HepG2 (cell line): ENCODE results near the gene KRTAP29-1. TPM values are rescaled to one million over a fixed set of nuclear protein-coding genes. Genes with fewer than 3 reads are reported as not detected.

ENCODE experiments used
- ATAC-seq: fragments of 200-7000 bp; cut with Tn5 transposase; 3 replicates; pipeline ENCODE4 v1.9.1; 2020; ENCODE audit warnings: mild to moderate bottlenecking, moderate library complexity
- Bru-seq: library from RNA; stranded (reverse); fragments of 400-500 nt; gene quantifications from one replicate; lab custom pipeline; 2021; lab: Mats Ljungman, UMichigan
- BruChase-seq, 2 experiments: library from RNA; stranded (reverse); fragments of 400-500 nt; gene quantifications; one replicate each; lab custom pipeline; 2021; lab: Mats Ljungman, UMichigan
- BruUV-seq: library from RNA; stranded (reverse); fragments of 400-500 nt; replicated peaks from 2 replicates; lab custom pipeline; 2021; lab: Mats Ljungman, UMichigan
- CTCF ChIA-PET: fragments of 300-600 bp; formaldehyde crosslinking; extraction: SDS; loops from one replicate; lab custom pipeline; 2021; ENCODE audit warnings: low total read pairs, inconsistent platforms, low intra/inter-chr PET ratio; lab: Yijun Ruan, JAX
- POLR2A ChIA-PET: fragments of 350-600 bp; sonication (Branson Sonifier 250); formaldehyde crosslinking; loops from one replicate; lab custom pipeline; 2020; ENCODE audit warnings: antibody characterized with exemption, inconsistent platforms; lab: Yijun Ruan, JAX
- DNase-seq: peaks from one replicate; pipeline ENCODE4 v3.0.0-alpha.2; 2015; ENCODE audit warnings: low spot score
- FAIRE-seq: peaks from 3 replicates; lab custom pipeline; 2011; peaks lifted over from hg19 to GRCh38; lab: Jason Lieb, UNC
- H2AFZ ChIP-seq: one replicate; pipeline ENCODE4 v1.6.1; 2011; ENCODE audit warnings: low read length, inconsistent platforms
- H3K27ac ChIP-seq: fragments of 300-600 bp; 3 replicates; pipeline ENCODE4 v1.8.0; 2011; ENCODE audit warnings: mixed run types, mild to moderate bottlenecking, mixed read lengths, low read length, inconsistent platforms; ENCODE audit not compliant: insufficient read depth; ENCODE audit errors: extremely low read length
- H3K27me3 ChIP-seq, 2 experiments: fragments of 200-600 bp in 1 of 2; 2 replicates in 1 of 2; 3 replicates in 1 of 2; pipeline versions ENCODE4 v1.6.0 to v1.8.0; 2011; ENCODE audit warnings: low read length in 2 of 2, mild to moderate bottlenecking in 2 of 2, moderate library complexity in 2 of 2, inconsistent platforms in 1 of 2; ENCODE audit not compliant: insufficient read depth in 2 of 2, control insufficient read depth in 1 of 2
- H3K36me3 ChIP-seq, 2 experiments: fragments of 200-600 bp in 1 of 2; replicated peaks in 1 of 2; 2 replicates in 1 of 2; 3 replicates in 1 of 2; pipeline versions ENCODE4 v1.5.1 to v1.8.0; 2011; ENCODE audit warnings: low read length in 2 of 2, inconsistent platforms in 1 of 2; ENCODE audit not compliant: insufficient read depth in 2 of 2, control insufficient read depth in 1 of 2
- H3K4me1 ChIP-seq: 2 replicates; pipeline ENCODE4 v1.5.1; 2012; ENCODE audit warnings: low read length, inconsistent platforms; ENCODE audit not compliant: insufficient read depth
- H3K4me2 ChIP-seq: 2 replicates; pipeline ENCODE4 v1.6.0; 2011; ENCODE audit warnings: low read depth, low read length, inconsistent platforms
- H3K4me3 ChIP-seq, 3 experiments: fragments of 200-600 bp in 1 of 3; sonication (generic), shearing (Covaris generic) in 1 of 3; replicated peaks in 1 of 3; 2 replicates each; pipeline ENCODE4 v1.5.1; 2011 to 2016; ENCODE audit warnings: low read length in 3 of 3, inconsistent platforms in 2 of 3, low read depth in 2 of 3, mild to moderate bottlenecking in 2 of 3, control low read depth in 1 of 3, mixed read lengths in 1 of 3; ENCODE audit not compliant: insufficient read depth in 1 of 3
- H3K79me2 ChIP-seq: one replicate; pipeline ENCODE4 v1.6.1; 2011; ENCODE audit warnings: low read length, inconsistent platforms; ENCODE audit not compliant: insufficient read depth
- H3K9ac ChIP-seq: 2 replicates; pipeline ENCODE4 v1.6.0; 2011; ENCODE audit warnings: mild to moderate bottlenecking, low read depth, low read length, inconsistent platforms; ENCODE audit not compliant: insufficient read depth
- H3K9me3 ChIP-seq: 2 replicates; pipeline ENCODE4 v1.5.1; 2012; ENCODE audit warnings: mild to moderate bottlenecking, low read length
- H4K20me1 ChIP-seq: 2 replicates; pipeline ENCODE4 v1.6.0; 2011; ENCODE audit warnings: inconsistent platforms, mild to moderate bottlenecking, low read length, moderate library complexity; ENCODE audit not compliant: insufficient read depth
- ARID2 ChIP-seq: sonication (generic); formaldehyde crosslinking; IDR thresholded peaks from 2 replicates; pipeline ENCODE4 v1.8.1; 2022; ENCODE audit warnings: mild to moderate bottlenecking, missing genetic modification reagents, borderline replicate concordance
- FLYWCH1 ChIP-seq: sonication (generic); formaldehyde crosslinking; IDR thresholded peaks from 2 replicates; pipeline ENCODE4 v1.8.1; 2023; ENCODE audit warnings: mild to moderate bottlenecking, missing genetic modification reagents
- IRF2 ChIP-seq: IDR thresholded peaks from 2 replicates; pipeline ENCODE4 v1.6.1; 2018; ENCODE audit warnings: missing genetic modification reagents, missing compliant biosample characterization
- KDM4B ChIP-seq: sonication (generic); formaldehyde crosslinking; IDR thresholded peaks from 2 replicates; pipeline ENCODE4 v1.4.0; 2020; ENCODE audit warnings: missing genetic modification reagents
- MEF2D ChIP-seq: sonication (generic); formaldehyde crosslinking; IDR thresholded peaks from 2 replicates; pipeline ENCODE4 v1.5.1; 2020; ENCODE audit warnings: mild to moderate bottlenecking, missing genetic modification reagents
- NFYC ChIP-seq: IDR thresholded peaks from 2 replicates; pipeline ENCODE4 v1.6.1; 2016; ENCODE audit warnings: missing genetic modification reagents, missing compliant biosample characterization
- RBM22 ChIP-seq: fragments of 200-400 bp; formaldehyde crosslinking; optimal IDR thresholded peaks from 2 replicates; pipeline ENCODE3; 2017; ENCODE audit warnings: mild to moderate bottlenecking, low read length, moderate library complexity
- RXRB ChIP-seq: IDR thresholded peaks from 2 replicates; pipeline ENCODE4 v1.6.1; 2016; ENCODE audit warnings: borderline replicate concordance, missing genetic modification reagents, missing compliant biosample characterization
- SALL2 ChIP-seq: sonication (generic); formaldehyde crosslinking; IDR thresholded peaks from 2 replicates; pipeline ENCODE4 v1.8.1; 2023; ENCODE audit warnings: mild to moderate bottlenecking, missing genetic modification reagents, inconsistent platforms
- SATB2 ChIP-seq: sonication (generic); formaldehyde crosslinking; IDR thresholded peaks from 2 replicates; pipeline ENCODE4 v1.5.0; 2020; ENCODE audit warnings: missing genetic modification reagents
- TBL1XR1 ChIP-seq: fragments of 150-350 bp; IDR thresholded peaks from 2 replicates; pipeline ENCODE4 v1.6.1; 2014; ENCODE audit warnings: borderline replicate concordance, low read length; ENCODE audit not compliant: partially characterized antibody
- ZBTB42 ChIP-seq: sonication (generic); formaldehyde crosslinking; IDR thresholded peaks from 2 replicates; pipeline ENCODE4 v1.5.0; 2020; ENCODE audit warnings: mild to moderate bottlenecking, missing genetic modification reagents
- ZNF10 ChIP-seq: sonication (generic); formaldehyde crosslinking; IDR thresholded peaks from 2 replicates; pipeline ENCODE4 v1.4.0; 2020; ENCODE audit warnings: mild to moderate bottlenecking, low read depth, missing genetic modification reagents, borderline replicate concordance
- ZNF34 ChIP-seq: sonication (generic); formaldehyde crosslinking; IDR thresholded peaks from 2 replicates; pipeline ENCODE4 v1.4.0; 2020; ENCODE audit warnings: mild to moderate bottlenecking, missing genetic modification reagents, borderline replicate concordance
- ZNF589 ChIP-seq: sonication (generic); formaldehyde crosslinking; conservative IDR thresholded peaks from 2 replicates; pipeline ENCODE4 v1.8.0; 2022; ENCODE audit warnings: mild to moderate bottlenecking, moderate library complexity, missing genetic modification reagents
- WGBS: methylation state at CpG from one replicate; pipeline ENCODE4 v1.1.6; 2017; ENCODE audit warnings: low lambda C conversion rate; 5-methylcytosine and 5-hydroxymethylcytosine counted together
- in situ Hi-C: cut with HindIII; loops from 2 replicates; pipeline ENCODE4 v1.10.0; 2017; ENCODE audit warnings: low pct_unique_long_range_greater_than_20kb; ENCODE audit not compliant: extremely low pct_ligation_motif_present
- intact Hi-C: fragments of 100-400 bp; cut with micrococcal nuclease; formaldehyde crosslinking; loops from one replicate; pipeline ENCODE4 v1.10.0; 2022; ENCODE audit not compliant: unreplicated experiment
- long read RNA-seq, 2 experiments: library from RNA in 1 of 2; library from polyadenylated mRNA in 1 of 2; stranded (forward) in 1 of 2; unstranded in 1 of 2; transcript quantifications; one replicate each; pipeline ENCODE4 v2.0.0, GENCODE V29; 2019 to 2022
- polyA minus RNA-seq, 3 experiments: library from RNA; depleted of rRNA, polyadenylated mRNA; stranded (reverse); fragments of >200 nt; gene quantifications; 2 replicates each; pipeline ENCODE4 v1.2.3, GENCODE V29; 2011; ENCODE audit warnings: low replicate concordance in 1 of 3
- polyA plus RNA-seq, 8 experiments: library from polyadenylated mRNA; depleted of rRNA in 3 of 8; stranded (reverse) in 7 of 8; unstranded in 1 of 8; fragments of >200 nt; fragmentation: Illumina TruSeq in 4 of 8; extraction: Trizol in 4 of 8; gene quantifications; 2 replicates each; pipeline versions ENCODE4 v1.2.1 to v1.2.3, GENCODE V29; 2011 to 2016; ENCODE audit warnings: low read depth in 4 of 8, missing spikeins in 1 of 8, mixed read lengths in 1 of 8; ENCODE audit not compliant: insufficient read depth in 1 of 8
- total RNA-seq, 5 experiments: library from RNA; depleted of rRNA; stranded (reverse); fragments of >200 nt; fragmentation: Illumina TruSeq; extraction: Trizol; gene quantifications; 2 replicates each; pipeline ENCODE4 v1.2.3, GENCODE V29; 2016; ENCODE audit warnings: low read depth in 1 of 5

The KRTAP29-1 gene, protein sequence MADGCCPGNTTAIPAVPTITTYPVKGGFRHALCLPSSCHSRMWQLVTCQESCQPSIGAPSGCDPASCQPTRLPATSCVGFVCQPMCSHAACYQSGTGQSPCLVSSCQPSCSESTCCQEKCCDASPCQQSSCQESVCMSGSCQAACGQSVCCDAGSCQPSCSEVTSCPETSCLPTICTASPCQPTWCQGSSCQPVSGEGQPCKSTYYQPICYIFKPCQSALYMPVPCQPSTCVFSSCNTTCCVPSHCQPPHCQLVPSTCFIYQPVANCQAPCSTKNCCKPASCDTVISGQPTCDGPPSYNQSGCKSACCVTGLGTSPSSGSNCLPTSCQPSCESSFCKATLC
- total RNA-seq (2016; rRNA removed; fragmentation: Illumina TruSeq; extraction: Trizol) (not detected in 2 replicates), polyA plus RNA-seq (2011; rRNA removed) (not detected in 2 replicates), polyA minus RNA-seq (2011; rRNA and poly(A)+ RNA removed; ENCODE audit: low replicate concordance) (0.62 TPM in 1 of 2 replicates, not detected in the other), Bru-seq, nascent RNA (not detected), BruChase-seq, experiment 1, labeled RNA remaining after a 6-hour chase (not detected), BruChase-seq, experiment 2, labeled RNA remaining after a 2-hour chase (not detected)
- not detected in 2 replicates for total RNA-seq (2016; cell fraction: cytosol; rRNA removed; fragmentation: Illumina TruSeq; extraction: Trizol; ENCODE audit: low read depth)
- not detected in 2 replicates for total RNA-seq (2016; cell fraction: insoluble cytoplasmic fraction; rRNA removed; fragmentation: Illumina TruSeq; extraction: Trizol)
- not detected in 2 replicates for total RNA-seq (2016; cell fraction: membrane; rRNA removed; fragmentation: Illumina TruSeq; extraction: Trizol)
- not detected in 2 replicates for total RNA-seq (2016; cell fraction: nucleus; rRNA removed; fragmentation: Illumina TruSeq; extraction: Trizol)
- polyA plus RNA-seq (2011; cell fraction: cytosol; rRNA removed): not detected in 2 replicates
- polyA plus RNA-seq (2011; cell fraction: nucleus; rRNA removed): not detected in 2 replicates
- not detected in 2 replicates for polyA plus RNA-seq (2012)
- polyA plus RNA-seq (2016; cell fraction: cytosol; fragmentation: Illumina TruSeq; extraction: Trizol; ENCODE audit: low read depth): not detected in 2 replicates
- not detected in 2 replicates for polyA plus RNA-seq (2016; cell fraction: insoluble cytoplasmic fraction; fragmentation: Illumina TruSeq; extraction: Trizol; ENCODE audit: low read depth)
- not detected in 2 replicates for polyA plus RNA-seq (2016; cell fraction: membrane; fragmentation: Illumina TruSeq; extraction: Trizol; ENCODE audit: low read depth)
- not detected in 2 replicates for polyA plus RNA-seq (2016; cell fraction: nucleus; fragmentation: Illumina TruSeq; extraction: Trizol; ENCODE audit: insufficient read depth, low read depth)
- polyA minus RNA-seq (2011; cell fraction: cytosol; rRNA and poly(A)+ RNA removed): not detected in 2 replicates
- not detected in 2 replicates for polyA minus RNA-seq (2011; cell fraction: nucleus; rRNA and poly(A)+ RNA removed)
- long read RNA-seq, experiment 1: 0 reads
- long read RNA-seq, experiment 2: 0 reads

DNA sequence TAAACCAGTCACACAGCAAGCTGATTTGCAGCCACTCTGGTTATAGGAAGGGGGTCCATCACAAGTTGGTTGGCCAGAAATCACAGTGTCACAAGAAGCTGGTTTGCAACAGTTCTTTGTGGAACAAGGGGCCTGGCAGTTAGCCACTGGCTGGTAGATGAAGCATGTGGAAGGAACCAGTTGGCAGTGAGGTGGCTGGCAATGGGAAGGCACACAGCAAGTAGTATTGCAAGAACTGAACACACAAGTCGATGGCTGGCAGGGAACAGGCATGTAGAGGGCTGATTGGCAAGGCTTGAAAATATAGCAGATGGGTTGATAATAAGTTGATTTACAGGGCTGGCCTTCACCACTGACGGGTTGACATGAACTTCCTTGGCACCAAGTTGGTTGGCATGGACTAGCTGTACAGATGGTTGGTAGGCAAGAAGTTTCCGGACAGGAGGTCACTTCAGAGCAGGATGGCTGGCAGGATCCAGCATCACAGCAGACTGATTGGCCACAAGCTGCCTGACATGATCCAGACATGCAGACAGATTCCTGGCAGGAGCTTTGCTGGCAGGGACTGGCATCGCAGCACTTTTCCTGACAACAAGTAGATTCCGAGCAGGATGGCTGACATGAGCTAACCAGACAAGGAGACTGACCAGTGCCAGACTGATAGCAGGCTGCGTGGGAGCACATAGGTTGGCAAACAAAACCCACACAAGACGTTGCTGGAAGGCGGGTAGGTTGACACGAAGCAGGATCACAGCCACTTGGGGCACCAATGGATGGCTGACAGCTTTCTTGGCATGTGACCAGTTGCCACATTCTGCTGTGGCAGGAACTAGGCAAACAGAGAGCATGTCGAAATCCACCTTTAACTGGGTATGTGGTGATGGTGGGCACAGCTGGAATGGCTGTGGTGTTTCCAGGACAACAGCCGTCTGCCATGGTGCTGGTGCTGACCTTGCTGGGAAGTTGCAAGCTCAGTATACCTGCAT is at the start of gene KRTAP29-1:
Gene KRTAP29-1 (minus strand): TSS at position 936 of the 986 bp plus-strand sequence. CDS start 0 bp downstream, at position 936.
- H3K36me3 ChIP-seq: no peaks in the 10 kb centered on the region
- no peak for DNase-seq
- H4K20me1 ChIP-seq: no peaks in the 10 kb centered on the region
- H3K27me3 ChIP-seq: peaks cover 2 to 30% of the 10 kb centered on the region in 2 experiments; a peak in 3 of 5 replicates
- no peak for TF ChIP-seq ZNF10 (CRISPR knock-in tag)
- TF ChIP-seq MEF2D (CRISPR knock-in tag): no peak
- TF ChIP-seq ARID2 (CRISPR knock-in tag): no peak
- TF ChIP-seq TBL1XR1: no peak
- TF ChIP-seq ZNF589: no peak
- TF ChIP-seq SATB2 (CRISPR knock-in tag): no peak
- no peak for TF ChIP-seq RXRB
- no peak for TF ChIP-seq RBM22
- TF ChIP-seq ZBTB42 (CRISPR knock-in tag): no peak
- TF ChIP-seq NFYC: no peak
- TF ChIP-seq SALL2 (CRISPR knock-in tag): no peak
- no peak for TF ChIP-seq ZNF34 (CRISPR knock-in tag)
- TF ChIP-seq IRF2: no peak
- no peak for TF ChIP-seq KDM4B (CRISPR knock-in tag)
- no peak for TF ChIP-seq FLYWCH1 (CRISPR knock-in tag)
- WGBS: 15% methylated on average over 8 of the region's 11 CpGs
- in situ Hi-C loops: no loop called here
- ChIA-PET POLR2A (no interaction called here), CTCF (no interaction called here)
- no peak within 1 kb of the TSS for H3K4me3 ChIP-seq
- no peaks in the 10 kb centered on the region for H3K4me1 ChIP-seq
- H3K4me2 ChIP-seq: no peak within 1 kb of the TSS
- no peaks in the 10 kb centered on the region for H3K9me3 ChIP-seq
- no peak within 1 kb of the TSS for H2AFZ ChIP-seq
- BruUV-seq: no TSS peak
- intact Hi-C loops: no loop called here
- H3K27ac ChIP-seq: no peak within 1 kb of the TSS
- FAIRE-seq: no peak
- no peak within 1 kb of the TSS for H3K9ac ChIP-seq
- no peak for ATAC-seq
- H3K79me2 ChIP-seq: no peaks in the 10 kb centered on the region
